Lung (tissue), 12 donors: ENCODE results near the gene PFN1. TPM values are rescaled to one million over a fixed set of nuclear protein-coding genes. Genes with fewer than 3 reads are reported as not detected.

Experiments used
- ATAC-seq: fragments of 200-7000 bp; cut with Tn5 transposase; one replicate; pipeline ENCODE4 v1.9.1; 2020; ENCODE audit warnings: moderate number of reproducible peaks; ENCODE audit not compliant: insufficient read depth, low FRiP score
- DNase-seq, 3 donors: peaks; one replicate each; pipeline ENCODE4 v3.0.0-alpha.2; 2013 to 2017
- H3K27ac ChIP-seq, 2 donors: one replicate each; pipeline ENCODE4 v1.5.1; 2013; ENCODE audit warnings: mild to moderate bottlenecking in 2 of 2, moderate library complexity in 2 of 2, control low read depth in 1 of 2, inconsistent platforms in 1 of 2, low read depth in 1 of 2, low read length in 1 of 2
- H3K27me3 ChIP-seq, 3 donors: one replicate each; pipeline ENCODE4 v1.5.1; 2013; ENCODE audit warnings: low read length in 2 of 3; ENCODE audit not compliant: control insufficient read depth in 3 of 3, insufficient read depth in 3 of 3
- H3K36me3 ChIP-seq, 4 donors: one replicate each; pipeline ENCODE4 v1.5.1; 2013; ENCODE audit warnings: low read length in 4 of 4, mild to moderate bottlenecking in 1 of 4, moderate library complexity in 1 of 4; ENCODE audit not compliant: control insufficient read depth in 4 of 4, insufficient read depth in 4 of 4
- H3K4me1 ChIP-seq, 5 donors: one replicate each; pipeline ENCODE4 v1.5.1; 2013; ENCODE audit warnings: low read length in 5 of 5, mild to moderate bottlenecking in 2 of 5, moderate library complexity in 1 of 5; ENCODE audit not compliant: control insufficient read depth in 5 of 5, insufficient read depth in 5 of 5
- H3K4me3 ChIP-seq: one replicate; pipeline ENCODE4 v1.5.1; 2013; ENCODE audit warnings: mild to moderate bottlenecking, control low read depth, moderate library complexity
- H3K9ac ChIP-seq, 2 donors: one replicate each; pipeline ENCODE4 v1.5.1; 2013; ENCODE audit warnings: low read length in 2 of 2, control low read depth in 1 of 2; ENCODE audit not compliant: insufficient read depth in 1 of 2
- H3K9me3 ChIP-seq, 4 donors: one replicate each; pipeline ENCODE4 v1.5.1; 2013; ENCODE audit warnings: low read length in 3 of 4, mild to moderate bottlenecking in 1 of 4, moderate library complexity in 1 of 4; ENCODE audit not compliant: control insufficient read depth in 4 of 4, insufficient read depth in 3 of 4
- WGBS, 2 donors: extraction: QIAGEN DNeasy Blood & Tissue Kit; methylation state at CpG; one replicate each; pipeline ENCODE4 v1.1.7; 2013; 5-methylcytosine and 5-hydroxymethylcytosine counted together
- polyA plus RNA-seq, 2 donors: library from polyadenylated mRNA; stranded (reverse); fragments of 200-250 nt; gene quantifications; one replicate each; pipeline ENCODE4 v1.2.1, GENCODE V29; 2013
- total RNA-seq, 2 donors: library from RNA; depleted of rRNA in 1 of 2; stranded (reverse); fragments of >200 nt in 1 of 2; gene quantifications; one replicate each; pipeline ENCODE4 v1.2.1, GENCODE V29; 2014 to 2021
- TF ChIP-seq, protein P1 (sequence below): IDR thresholded peaks from 2 replicates; pipeline ENCODE4 v1.5.1; 2012; ENCODE audit warnings: mild to moderate bottlenecking; ENCODE audit errors: control extremely low read depth, extremely low read depth
- donor health status: control.
- donor health status: control.
- donor health status: Bipolar disorder and iron deficiency.
- donor health status: healthy.
- donor health status: DM: yes; HTN: yes; CAD: no.

Gene PFN1
- total and polyA plus RNA-seq, 4 donors, result 461 to 2,264 (median 749) TPM

DNA sequence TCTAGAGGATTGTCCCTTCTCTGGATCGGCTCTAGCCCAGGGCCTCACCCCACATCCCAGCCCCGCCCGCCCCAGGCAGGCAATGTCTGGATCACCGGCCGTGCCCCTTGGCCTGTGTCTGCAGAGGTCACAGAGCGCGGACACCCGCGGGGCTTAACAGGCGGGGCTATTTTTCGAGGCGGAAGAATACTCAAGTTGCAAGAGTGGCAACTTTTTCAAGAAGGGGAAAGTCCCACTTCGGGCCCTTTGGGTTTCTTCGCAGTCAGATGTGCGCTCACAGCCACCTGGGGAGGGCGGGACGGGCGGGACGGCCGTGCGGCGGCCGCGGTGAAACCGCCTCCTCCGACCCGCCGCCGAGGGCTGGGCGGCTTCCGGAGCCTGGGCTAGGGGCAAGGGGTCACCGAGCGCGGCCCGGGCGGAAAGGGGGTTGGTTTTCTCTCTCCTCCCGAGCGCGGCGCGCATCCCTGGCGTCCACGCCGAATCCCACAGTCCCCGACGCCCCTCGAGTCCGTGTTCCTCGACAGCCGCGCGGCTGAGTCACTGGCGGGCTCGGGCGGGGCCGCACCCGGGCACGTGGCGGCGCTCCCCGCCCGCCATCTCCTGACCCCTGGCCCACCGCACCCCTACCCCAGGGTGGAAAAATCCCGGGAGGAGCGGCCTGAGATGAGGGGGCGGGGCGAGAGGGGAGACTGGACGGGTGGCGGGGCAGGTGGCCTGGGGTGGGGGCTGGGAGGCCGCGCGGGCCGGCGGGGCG is 1.2 kb upstream of the PFN1 start:
- H3K4me1 ChIP-seq, result peaks cover 2 to 30% (median 18%) of the 10 kb centered on the region in 5 donors
- H3K27ac ChIP-seq, result peak overlapping the region; percentile 91 to 97
- peak overlapping the region; percentile 53 for H3K4me3 ChIP-seq
- no peaks in the 10 kb centered on the region for H3K27me3 ChIP-seq
- 0 to 1% methylated on average over 53 to 75 of the region's 75 CpGs for WGBS, 2 donors
- peak; percentile 16 for ATAC-seq
- peaks cover 7 to 18% (median 14%) of the 10 kb centered on the region in 4 donors for H3K36me3 ChIP-seq
- DNase-seq, result peak; percentile 35 to 73 (median 62)
- TF ChIP-seq, protein P1, sequence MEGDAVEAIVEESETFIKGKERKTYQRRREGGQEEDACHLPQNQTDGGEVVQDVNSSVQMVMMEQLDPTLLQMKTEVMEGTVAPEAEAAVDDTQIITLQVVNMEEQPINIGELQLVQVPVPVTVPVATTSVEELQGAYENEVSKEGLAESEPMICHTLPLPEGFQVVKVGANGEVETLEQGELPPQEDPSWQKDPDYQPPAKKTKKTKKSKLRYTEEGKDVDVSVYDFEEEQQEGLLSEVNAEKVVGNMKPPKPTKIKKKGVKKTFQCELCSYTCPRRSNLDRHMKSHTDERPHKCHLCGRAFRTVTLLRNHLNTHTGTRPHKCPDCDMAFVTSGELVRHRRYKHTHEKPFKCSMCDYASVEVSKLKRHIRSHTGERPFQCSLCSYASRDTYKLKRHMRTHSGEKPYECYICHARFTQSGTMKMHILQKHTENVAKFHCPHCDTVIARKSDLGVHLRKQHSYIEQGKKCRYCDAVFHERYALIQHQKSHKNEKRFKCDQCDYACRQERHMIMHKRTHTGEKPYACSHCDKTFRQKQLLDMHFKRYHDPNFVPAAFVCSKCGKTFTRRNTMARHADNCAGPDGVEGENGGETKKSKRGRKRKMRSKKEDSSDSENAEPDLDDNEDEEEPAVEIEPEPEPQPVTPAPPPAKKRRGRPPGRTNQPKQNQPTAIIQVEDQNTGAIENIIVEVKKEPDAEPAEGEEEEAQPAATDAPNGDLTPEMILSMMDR, result no peak
- peak overlapping the region in 1 of 2 donors; percentile 65 for H3K9ac ChIP-seq
- no peaks in the 10 kb centered on the region for H3K9me3 ChIP-seq

DNA sequence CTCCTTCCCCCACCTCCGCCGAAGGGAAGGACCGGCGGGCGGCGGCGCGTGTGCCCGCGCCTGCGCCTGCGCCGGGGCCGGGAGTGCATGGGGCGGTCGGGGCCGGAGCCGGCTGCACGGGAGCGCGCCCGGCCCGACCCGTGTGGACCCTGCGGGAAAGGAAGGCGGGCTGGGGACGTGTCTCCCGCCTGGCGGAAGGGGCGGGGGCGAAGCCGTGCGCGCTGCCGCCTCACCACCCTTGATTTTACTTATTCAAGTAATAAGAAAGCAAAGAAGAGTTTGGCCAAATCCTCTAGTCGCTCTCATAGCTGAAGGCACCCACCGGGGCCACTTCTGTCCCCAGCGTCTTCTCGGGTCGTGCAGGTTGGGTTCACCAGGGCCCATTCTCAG is 596 bp upstream of the PFN1 start:
- no peaks in the 10 kb centered on the region for H3K27me3 ChIP-seq
- peaks cover 2 to 30% (median 18%) of the 10 kb centered on the region in 5 donors for H3K4me1 ChIP-seq
- peak overlapping the region in 1 of 2 donors; percentile 65 for H3K9ac ChIP-seq
- ATAC-seq (peak; percentile 55), DNase-seq (peak; percentile 90 to 97 (median 94))
- H3K4me3 ChIP-seq, result peak overlapping the region; percentile 53
- H3K9me3 ChIP-seq, result no peaks in the 10 kb centered on the region
- peaks cover 7 to 20% (median 16%) of the 10 kb centered on the region in 4 donors for H3K36me3 ChIP-seq
- TF ChIP-seq, protein P1, result no peak
- WGBS, 2 donors, result 1% methylated on average over 29 to 40 of the region's 40 CpGs
- H3K27ac ChIP-seq, result peak overlapping the region; percentile 91 to 97

DNA sequence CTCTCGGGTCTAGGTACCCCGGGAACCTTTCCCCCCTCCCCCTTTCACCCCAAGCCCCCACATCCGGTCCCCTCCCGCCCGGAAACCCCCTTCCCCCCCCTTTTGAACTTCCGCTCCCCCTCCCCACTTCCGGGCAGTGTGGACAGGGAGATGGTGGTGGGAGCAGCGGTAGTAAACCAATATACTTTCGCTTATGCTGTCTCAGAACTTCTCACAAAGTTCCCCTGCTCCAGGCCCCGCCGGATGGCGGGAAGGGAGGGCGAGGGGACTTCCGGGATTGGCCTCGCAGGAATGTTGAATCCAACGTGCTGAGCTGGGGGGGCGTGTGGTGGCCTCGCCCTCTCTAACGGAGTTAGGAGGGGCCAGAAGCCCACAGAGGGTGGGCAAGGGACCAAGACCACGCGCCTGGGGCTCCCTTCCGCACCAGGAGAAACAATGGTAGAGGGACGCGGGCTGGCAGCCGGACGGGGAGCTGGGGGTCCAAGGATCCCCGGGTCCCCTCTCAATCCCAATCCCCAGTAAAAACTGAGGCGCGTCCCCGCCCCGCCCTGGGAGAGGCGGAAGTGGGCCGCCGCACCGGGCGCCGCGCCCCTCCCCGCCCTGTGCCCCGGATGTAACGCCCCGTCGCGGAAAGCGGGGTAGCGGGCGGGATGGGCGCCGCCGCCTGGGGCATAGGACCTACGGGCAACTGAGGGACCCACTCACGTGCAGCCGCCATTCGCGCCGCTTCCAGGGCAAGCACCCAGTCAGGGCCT is 742 bp downstream of the PFN1 start:
- H3K9me3 ChIP-seq, result no peaks in the 10 kb centered on the region
- H3K9ac ChIP-seq, result peak overlapping the region in 1 of 2 donors; percentile 37
- peaks cover 2 to 26% (median 18%) of the 10 kb centered on the region in 5 donors for H3K4me1 ChIP-seq
- peaks cover 11 to 28% (median 25%) of the 10 kb centered on the region in 4 donors for H3K36me3 ChIP-seq
- peak overlapping the region; percentile 91 to 99 for H3K27ac ChIP-seq
- WGBS, 2 donors, result 1% methylated on average over 40 to 56 of the region's 56 CpGs
- ATAC-seq, result peak; percentile 32
- H3K27me3 ChIP-seq, result no peaks in the 10 kb centered on the region
- H3K4me3 ChIP-seq, result peak overlapping the region; percentile 100
- TF ChIP-seq, protein P1, result no peak
- DNase-seq, result peak; percentile 73 to 80 (median 75)
